Dermis blood vessel endothelial cell (primary cell): ENCODE measurements around the gene C19orf25. TPM values are rescaled to one million over a fixed set of nuclear protein-coding genes. Genes with fewer than 3 reads are reported as not detected.
"Not testable (repeated sequence)": the region's sequence is repeated elsewhere in the genome, so short reads cannot be mapped to it uniquely, and the experiment has no call there.

ENCODE experiments used
- DNase-seq: peaks from one replicate; pipeline ENCODE4 v3.0.0; 2010
- total RNA-seq: library from RNA; depleted of rRNA; stranded (reverse); fragments of >200 nt; gene quantifications from 2 replicates; pipeline ENCODE4 v1.2.3, GENCODE V29; 2014

The C19orf25 gene
- total RNA-seq, 1 donor from 2014 or later, result 28.1 TPM

GRCh38 chr19:1512671-1513498 lies 33.9 kb upstream of the C19orf25 start, which contains the start of gene ADAMTSL5:
Gene ADAMTSL5, minus strand, starts transcription at chr19:1513019. Its CDS starts 2,076 bp downstream, at chr19:1510943.
- no peak for DNase-seq

- no peak for DNase-seq
Measured at GRCh38 chr19:1511318-1512317, 32.6 kb upstream of the C19orf25 start.

GRCh38 chr19:1510807-1511206 lies 31.8 kb upstream of the C19orf25 start:
- no peak for DNase-seq

GRCh38 chr19:1510442-1510806 lies 31.4 kb upstream of the C19orf25 start:
- no peak for DNase-seq

- DNase-seq, result no peak
Measured at GRCh38 chr19:1509602-1510441, 30.8 kb upstream of the C19orf25 start.

GRCh38 chr19:1508507-1508856 lies 29.5 kb upstream of the C19orf25 start:
- no peak for DNase-seq

GRCh38 chr19:1507763-1508506 lies 28.9 kb upstream of the C19orf25 start:
- DNase-seq, result peak; percentile 94

GRCh38 chr19:1507192-1507660 lies 28.2 kb upstream of the C19orf25 start:
- DNase-seq, result no peak

GRCh38 chr19:1505991-1506881 lies 27.2 kb upstream of the C19orf25 start:
- DNase-seq, result no peak

- DNase-seq, result no peak
Measured at GRCh38 chr19:1505012-1505411, 26.0 kb upstream of the C19orf25 start.

- no peak for DNase-seq
Measured at GRCh38 chr19:1503925-1504773, 25.1 kb upstream of the C19orf25 start.

GRCh38 chr19:1503089-1503924 lies 24.3 kb upstream of the C19orf25 start:
- DNase-seq, result peak; percentile 57

GRCh38 chr19:1502433-1503088 lies 23.5 kb upstream of the C19orf25 start:
- DNase-seq, result no peak

GRCh38 chr19:1501200-1501595 lies 22.2 kb upstream of the C19orf25 start:
- DNase-seq, result no peak

GRCh38 chr19:1499231-1499630 lies 20.2 kb upstream of the C19orf25 start:
- not testable (repeated sequence) for DNase-seq

GRCh38 chr19:1497578-1498235 lies 18.7 kb upstream of the C19orf25 start:
- DNase-seq, result no peak
